Smooth muscle cell (in vitro differentiated cells): ENCODE data around the gene KIT. TPM values are rescaled to one million over a fixed set of nuclear protein-coding genes. Genes with fewer than 3 reads are reported as not detected.

Experiments
- DNase-seq: peaks from one replicate; lab custom pipeline; 2025; ENCODE audit not compliant: unreplicated experiment; lab: John Stamatoyannopoulos, UW
- H2AFZ ChIP-seq: fragments of 200-600 bp; sonication (generic); 2 replicates; pipeline ENCODE4 v1.6.0; 2016; ENCODE audit warnings: antibody characterized with exemption, low read depth, mild to moderate bottlenecking
- H3F3A ChIP-seq: fragments of 200-600 bp; sonication (generic); 2 replicates; pipeline ENCODE4 v1.6.0; 2017; ENCODE audit warnings: antibody characterized with exemption, low read depth
- H3K27ac ChIP-seq: fragments of 200-600 bp; sonication (generic); 2 replicates; pipeline ENCODE4 v1.5.1; 2016; ENCODE audit warnings: low read depth, mild to moderate bottlenecking
- H3K27me3 ChIP-seq: fragments of 200-600 bp; sonication (generic); 2 replicates; pipeline ENCODE4 v1.6.1; 2016; ENCODE audit warnings: low read depth, mild to moderate bottlenecking
- H3K36me3 ChIP-seq: fragments of 200-600 bp; sonication (generic); 2 replicates; pipeline ENCODE4 v1.5.1; 2016; ENCODE audit warnings: low read depth
- H3K4me1 ChIP-seq: fragments of 200-600 bp; sonication (generic); 2 replicates; pipeline ENCODE4 v1.5.1; 2016; ENCODE audit warnings: low read depth
- H3K4me2 ChIP-seq: fragments of 200-600 bp; sonication (generic); 2 replicates; pipeline ENCODE4 v1.6.0; 2016; ENCODE audit warnings: mild to moderate bottlenecking
- H3K4me3 ChIP-seq: fragments of 200-600 bp; sonication (generic); 2 replicates; pipeline ENCODE4 v1.5.1; 2016; ENCODE audit warnings: mild to moderate bottlenecking
- H3K79me2 ChIP-seq: fragments of 200-600 bp; sonication (generic); 2 replicates; pipeline ENCODE4 v1.6.0; 2016; ENCODE audit warnings: low read depth, mild to moderate bottlenecking
- H3K9ac ChIP-seq: fragments of 200-600 bp; sonication (generic); 2 replicates; pipeline ENCODE4 v1.6.0; 2016; ENCODE audit warnings: low read depth
- H3K9me3 ChIP-seq: fragments of 200-600 bp; sonication (generic); replicated peaks from 2 replicates; pipeline ENCODE4 v1.5.1; 2016; ENCODE audit warnings: low read depth
- H4K20me1 ChIP-seq: fragments of 200-600 bp; sonication (generic); 2 replicates; pipeline ENCODE4 v1.6.0; 2016; ENCODE audit warnings: low read depth
- CTCF ChIP-seq: fragments of 200-600 bp; sonication (generic); IDR thresholded peaks from 2 replicates; pipeline ENCODE4 v1.5.1; 2017; ENCODE audit warnings: borderline replicate concordance, mild to moderate bottlenecking, antibody characterized with exemption; ENCODE audit not compliant: insufficient read depth, poor library complexity, severe bottlenecking
- whole genome bisulfite sequencing: methylation state at CpG from one replicate; pipeline ENCODE4 v1.1.7; 2016; ENCODE audit warnings: low lambda C conversion rate; 5-methylcytosine and 5-hydroxymethylcytosine counted together
- polyA plus RNA-seq: library from polyadenylated mRNA; unstranded; fragments of >200 nt; fragmentation: Nextera tagmentation; extraction: Ambion mirVana; gene quantifications from 2 replicates; pipeline ENCODE4 v1.2.1, GENCODE V29; 2016
- total RNA-seq: library from RNA; depleted of rRNA; stranded (reverse); fragments of >200 nt; gene quantifications from 2 replicates; pipeline ENCODE4 v1.2.3, GENCODE V29; 2014

KIT gene
- total and polyA plus RNA-seq, 2 experiments from 2014 or later = 3.2 to 7.0 TPM

DNA sequence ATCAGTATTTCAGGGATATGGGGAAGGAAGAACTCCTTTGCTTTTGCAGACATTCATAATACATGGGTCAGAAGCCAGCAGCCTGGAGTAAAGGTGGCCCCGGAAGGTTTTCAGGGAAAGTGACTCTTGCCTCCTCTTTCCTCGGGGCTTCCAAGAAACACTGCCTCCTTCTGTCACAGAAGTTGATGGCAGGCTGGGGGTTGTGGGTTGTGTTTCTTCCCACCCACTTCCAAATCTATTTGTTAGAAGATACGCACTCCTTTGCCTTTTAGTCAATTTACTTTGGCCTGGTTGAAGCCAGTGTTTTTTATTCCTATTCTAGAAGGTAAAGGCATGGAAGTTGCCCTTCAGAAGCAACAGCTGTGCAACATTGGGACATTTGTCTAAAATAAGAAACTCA lies 19.7 kb downstream of the KIT start:
- H3K4me1 ChIP-seq = no peaks in the 10 kb centered on the region
- H3F3A ChIP-seq = no peaks in the 10 kb centered on the region
- WGBS = 80% methylated on average over 3 of the region's 3 CpGs
- no peak overlapping the region for H3K4me2 ChIP-seq
- H3K36me3 ChIP-seq = no peaks in the 10 kb centered on the region
- H3K27ac ChIP-seq = no peak overlapping the region
- H3K9me3 ChIP-seq = no peaks in the 10 kb centered on the region
- H3K79me2 ChIP-seq = no peaks in the 10 kb centered on the region
- DNase-seq = no peak
- TF ChIP-seq CTCF = no peak
- no peak overlapping the region for H2AFZ ChIP-seq
- no peak overlapping the region for H3K9ac ChIP-seq
- no peak overlapping the region for H3K4me3 ChIP-seq
- H3K27me3 ChIP-seq = no peaks in the 10 kb centered on the region
- no peaks in the 10 kb centered on the region for H4K20me1 ChIP-seq

DNA sequence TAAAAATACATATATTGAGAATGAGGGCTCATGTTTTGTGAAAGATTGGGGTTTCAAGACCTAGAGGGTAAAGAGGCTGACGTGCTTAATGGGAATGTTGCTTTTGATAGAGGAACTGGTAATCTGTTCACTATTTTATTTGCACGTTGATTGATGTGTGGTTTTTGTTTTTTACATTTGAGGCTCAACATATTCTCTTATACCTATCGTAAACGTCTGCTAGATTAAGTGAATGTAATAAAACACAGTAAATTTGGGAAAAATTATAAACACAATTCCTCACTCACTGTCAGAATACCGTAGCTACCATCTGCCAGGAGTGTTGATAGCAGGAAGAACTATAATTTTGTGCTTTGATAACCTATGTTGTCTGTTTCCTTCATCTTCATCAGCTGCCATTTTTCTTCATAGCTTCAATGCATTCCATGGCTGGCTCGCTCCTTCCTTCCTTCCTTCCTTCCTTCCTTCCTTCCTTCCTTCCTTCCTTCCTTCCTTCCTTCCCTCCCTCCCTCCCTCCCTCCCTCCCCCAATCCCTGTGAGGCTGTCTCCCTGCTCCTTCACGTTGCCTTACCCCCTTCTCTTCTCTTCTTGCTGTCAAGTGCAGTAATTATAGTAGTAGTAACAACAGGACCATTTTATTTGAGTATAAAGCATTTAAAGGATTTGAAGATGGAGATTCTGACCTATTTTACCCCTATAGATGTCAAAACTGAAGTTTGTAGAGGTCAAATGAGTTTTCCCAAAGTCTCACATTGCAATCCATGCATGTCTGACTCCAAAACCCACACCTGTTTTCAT lies 20.3 kb downstream of the KIT start:
- no peak for DNase-seq
- H3K9ac ChIP-seq = no peak overlapping the region
- no peak overlapping the region for H2AFZ ChIP-seq
- H3K4me3 ChIP-seq = no peak overlapping the region
- H3K9me3 ChIP-seq = no peaks in the 10 kb centered on the region
- H3K4me2 ChIP-seq = no peak overlapping the region
- H3K27ac ChIP-seq = no peak overlapping the region
- H3K79me2 ChIP-seq = no peaks in the 10 kb centered on the region
- no peaks in the 10 kb centered on the region for H4K20me1 ChIP-seq
- H3K4me1 ChIP-seq = no peaks in the 10 kb centered on the region
- 96% methylated on average over 6 of the region's 7 CpGs for WGBS
- no peak for TF ChIP-seq CTCF
- H3K36me3 ChIP-seq = no peaks in the 10 kb centered on the region
- no peaks in the 10 kb centered on the region for H3F3A ChIP-seq
- no peaks in the 10 kb centered on the region for H3K27me3 ChIP-seq

- Histone ChIP-seq H3K4me3 (no peak overlapping the region), H3K27ac (no peak overlapping the region), H4K20me1 (no peaks in the 10 kb centered on the region), H3K79me2 (no peaks in the 10 kb centered on the region), H2AFZ (no peak overlapping the region), H3F3A (no peaks in the 10 kb centered on the region), H3K4me1 (no peaks in the 10 kb centered on the region), H3K4me2 (no peak overlapping the region), H3K36me3 (no peaks in the 10 kb centered on the region), H3K9me3 (no peaks in the 10 kb centered on the region), H3K27me3 (no peaks in the 10 kb centered on the region), H3K9ac (no peak overlapping the region)
- DNase-seq = no peak
- no peak for TF ChIP-seq CTCF
Measured at GRCh38 chr4:54678826-54679225, 21.1 kb downstream of the KIT start.

- no peaks in the 10 kb centered on the region for H3K4me1 ChIP-seq
- no peaks in the 10 kb centered on the region for H3K79me2 ChIP-seq
- no peaks in the 10 kb centered on the region for H3K9me3 ChIP-seq
- H3F3A ChIP-seq = no peaks in the 10 kb centered on the region
- no peak overlapping the region for H3K9ac ChIP-seq
- H3K4me2 ChIP-seq = no peak overlapping the region
- DNase-seq = no peak
- H2AFZ ChIP-seq = no peak overlapping the region
- H3K27ac ChIP-seq = no peak overlapping the region
- WGBS = 91% methylated on average over 1 of the region's 1 CpG
- H3K36me3 ChIP-seq = no peaks in the 10 kb centered on the region
- no peak for TF ChIP-seq CTCF
- no peaks in the 10 kb centered on the region for H3K27me3 ChIP-seq
- no peaks in the 10 kb centered on the region for H4K20me1 ChIP-seq
- no peak overlapping the region for H3K4me3 ChIP-seq
Measured at GRCh38 chr4:54679813-54680212, 22.1 kb downstream of the KIT start.
